Psoas muscle (tissue), 8 donors: ENCODE results near the gene ITPR1. TPM values are rescaled to one million over a fixed set of nuclear protein-coding genes. Genes with fewer than 3 reads are reported as not detected.

Experiments used
- ATAC-seq, 4 donors: fragments of 200-7000 bp; cut with Tn5 transposase; one replicate each; pipeline ENCODE4 v1.9.1; 2020; ENCODE audit warnings: moderate library complexity in 3 of 4, mild to moderate bottlenecking in 2 of 4
- DNase-seq, 2 donors: peaks; one replicate each; pipeline ENCODE4 v3.0.0-alpha.2; 2020
- H3K27ac ChIP-seq: fragments of 200-600 bp; one replicate; pipeline ENCODE4 v1.8.0; 2022
- H3K27me3 ChIP-seq, 3 donors: fragments of 200-600 bp in 1 of 3; one replicate each; pipeline versions ENCODE4 v1.6.1 to v1.8.0; 2013 to 2022; ENCODE audit warnings: low read length in 2 of 3, mild to moderate bottlenecking in 2 of 3, moderate library complexity in 1 of 3; ENCODE audit not compliant: insufficient read depth in 3 of 3
- H3K36me3 ChIP-seq, 2 donors: fragments of 200-600 bp in 1 of 2; one replicate each; pipeline versions ENCODE4 v1.6.1 to v1.8.0; 2013 to 2022; ENCODE audit warnings: low read depth in 1 of 2, mild to moderate bottlenecking in 1 of 2, moderate library complexity in 1 of 2; ENCODE audit not compliant: insufficient read depth in 1 of 2
- H3K4me1 ChIP-seq: fragments of 200-600 bp; one replicate; pipeline ENCODE4 v1.8.0; 2022
- H3K4me3 ChIP-seq: fragments of 200-600 bp; one replicate; pipeline ENCODE4 v1.8.0; 2022; ENCODE audit warnings: mild to moderate bottlenecking
- H3K9me3 ChIP-seq: fragments of 200-600 bp; one replicate; pipeline ENCODE4 v1.8.0; 2022
- WGBS, 3 donors: extraction: QIAGEN DNeasy Blood & Tissue Kit; methylation state at CpG; one replicate each; pipeline versions ENCODE4 v1.1.6 to v1.1.7; 2013; 5-methylcytosine and 5-hydroxymethylcytosine counted together
- intact Hi-C, 2 donors: fragments of 100-400 bp; cut with DNase I; formaldehyde crosslinking; loops; one replicate each; pipeline versions ENCODE4 v1.11.0 to v1.14.2; 2022
- polyA plus RNA-seq, 3 donors: library from polyadenylated mRNA; stranded (reverse); fragments of 200-250 nt; gene quantifications; one replicate each; pipeline ENCODE4 v1.2.3, GENCODE V29; 2013
- total RNA-seq, 4 donors: library from RNA; stranded (reverse); fragmentation: NEBNext Ultra II Directional in 2 of 4; extraction: Animal tissue kit (Norgen Biotek cat#: 25700) in 2 of 4; gene quantifications; one replicate each; pipeline versions ENCODE4 v1.2.1 to v1.2.4, GENCODE V29; 2021 to 2023
- TF ChIP-seq, protein P1 (sequence below): fragments of 200-600 bp; IDR thresholded peaks from one replicate; pipeline ENCODE4 v1.8.0; 2022; ENCODE audit warnings: antibody characterized with exemption
- donor health status: healthy with polysubstance abuse.
- donor health status: DM: no; HTN: no; CAD: no; lungs with moderate emphysema.
- donor health status: Bipolar disorder and iron deficiency.
- donor health status: healthy.
- donor health status: DM: yes; HTN: yes; CAD: no.
- donor health status: DM: no; HTN: no; CAD: no.
- donor health status: DM: no; HTN: no; CAD: no.
- donor health status: DM: yes; HTN: yes; CAD: no.

ITPR1 gene
- total and polyA plus RNA-seq, 7 donors: 4.4 to 9.2 (median 8.8) TPM

DNA sequence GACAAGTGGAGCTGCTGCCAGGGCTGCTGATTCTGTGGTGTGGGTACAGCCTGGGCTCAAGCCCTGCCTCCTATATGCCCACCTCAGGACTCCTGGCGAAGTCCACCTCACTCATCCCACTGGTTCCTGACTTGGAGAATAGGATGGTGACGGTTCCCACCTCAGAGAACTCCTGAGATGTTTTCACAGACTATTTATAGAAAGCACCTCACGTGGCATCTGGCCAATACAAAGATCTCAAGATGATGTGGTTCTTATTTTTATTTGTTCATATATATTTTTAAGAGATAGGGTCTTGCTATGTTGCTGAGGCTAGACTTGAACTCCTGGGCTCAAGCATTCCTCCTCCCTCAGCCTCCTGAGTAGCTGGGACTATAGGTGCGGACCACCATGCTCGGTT, 249.2 kb downstream of the ITPR1 start:
- Histone ChIP-seq H3K36me3 (no peaks in the 10 kb centered on the region), H3K27me3 (no peaks in the 10 kb centered on the region), H3K9me3 (no peaks in the 10 kb centered on the region), H3K4me3 (no peak overlapping the region), H3K27ac (peak overlapping the region; percentile 81), H3K4me1 (peaks cover 12% of the 10 kb centered on the region)
- DNase-seq (no peak), ATAC-seq (no peak)
- intact Hi-C loops: no loop called here
- WGBS, 3 donors: 91 to 95% (median 91%) methylated on average over 5 of the region's 5 CpGs
- TF ChIP-seq, protein P1, sequence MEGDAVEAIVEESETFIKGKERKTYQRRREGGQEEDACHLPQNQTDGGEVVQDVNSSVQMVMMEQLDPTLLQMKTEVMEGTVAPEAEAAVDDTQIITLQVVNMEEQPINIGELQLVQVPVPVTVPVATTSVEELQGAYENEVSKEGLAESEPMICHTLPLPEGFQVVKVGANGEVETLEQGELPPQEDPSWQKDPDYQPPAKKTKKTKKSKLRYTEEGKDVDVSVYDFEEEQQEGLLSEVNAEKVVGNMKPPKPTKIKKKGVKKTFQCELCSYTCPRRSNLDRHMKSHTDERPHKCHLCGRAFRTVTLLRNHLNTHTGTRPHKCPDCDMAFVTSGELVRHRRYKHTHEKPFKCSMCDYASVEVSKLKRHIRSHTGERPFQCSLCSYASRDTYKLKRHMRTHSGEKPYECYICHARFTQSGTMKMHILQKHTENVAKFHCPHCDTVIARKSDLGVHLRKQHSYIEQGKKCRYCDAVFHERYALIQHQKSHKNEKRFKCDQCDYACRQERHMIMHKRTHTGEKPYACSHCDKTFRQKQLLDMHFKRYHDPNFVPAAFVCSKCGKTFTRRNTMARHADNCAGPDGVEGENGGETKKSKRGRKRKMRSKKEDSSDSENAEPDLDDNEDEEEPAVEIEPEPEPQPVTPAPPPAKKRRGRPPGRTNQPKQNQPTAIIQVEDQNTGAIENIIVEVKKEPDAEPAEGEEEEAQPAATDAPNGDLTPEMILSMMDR: no peak

DNA sequence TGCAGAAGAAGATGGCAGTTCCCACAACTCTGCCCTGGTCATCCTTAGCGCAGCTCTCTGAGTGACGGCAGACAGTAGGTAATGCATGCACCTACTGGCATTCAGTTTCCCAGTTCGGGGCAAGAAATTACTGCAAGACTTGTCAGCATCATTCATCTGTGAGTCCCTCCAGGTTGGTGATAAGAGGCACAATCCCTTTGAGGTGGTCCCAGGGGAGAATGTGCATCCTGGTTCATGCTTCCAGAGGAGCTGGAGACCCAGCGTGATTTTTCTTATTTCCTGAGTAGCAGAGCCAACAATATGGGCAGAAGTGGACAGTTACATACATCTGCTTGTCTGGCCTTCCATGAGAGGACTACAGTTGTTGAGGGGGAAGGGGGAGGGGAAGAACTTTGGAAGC, 250.2 kb downstream of the ITPR1 start:
- Histone ChIP-seq H3K4me1 (peaks cover 18% of the 10 kb centered on the region), H3K4me3 (no peak overlapping the region), H3K27me3 (no peaks in the 10 kb centered on the region), H3K27ac (no peak overlapping the region), H3K36me3 (no peaks in the 10 kb centered on the region), H3K9me3 (no peaks in the 10 kb centered on the region)
- ATAC-seq (no peak), DNase-seq (no peak)
- 87 to 93% (median 92%) methylated on average over 4 of the region's 4 CpGs for WGBS, 3 donors
- TF ChIP-seq, protein P1: no peak
- intact Hi-C loops: no loop called here

DNA sequence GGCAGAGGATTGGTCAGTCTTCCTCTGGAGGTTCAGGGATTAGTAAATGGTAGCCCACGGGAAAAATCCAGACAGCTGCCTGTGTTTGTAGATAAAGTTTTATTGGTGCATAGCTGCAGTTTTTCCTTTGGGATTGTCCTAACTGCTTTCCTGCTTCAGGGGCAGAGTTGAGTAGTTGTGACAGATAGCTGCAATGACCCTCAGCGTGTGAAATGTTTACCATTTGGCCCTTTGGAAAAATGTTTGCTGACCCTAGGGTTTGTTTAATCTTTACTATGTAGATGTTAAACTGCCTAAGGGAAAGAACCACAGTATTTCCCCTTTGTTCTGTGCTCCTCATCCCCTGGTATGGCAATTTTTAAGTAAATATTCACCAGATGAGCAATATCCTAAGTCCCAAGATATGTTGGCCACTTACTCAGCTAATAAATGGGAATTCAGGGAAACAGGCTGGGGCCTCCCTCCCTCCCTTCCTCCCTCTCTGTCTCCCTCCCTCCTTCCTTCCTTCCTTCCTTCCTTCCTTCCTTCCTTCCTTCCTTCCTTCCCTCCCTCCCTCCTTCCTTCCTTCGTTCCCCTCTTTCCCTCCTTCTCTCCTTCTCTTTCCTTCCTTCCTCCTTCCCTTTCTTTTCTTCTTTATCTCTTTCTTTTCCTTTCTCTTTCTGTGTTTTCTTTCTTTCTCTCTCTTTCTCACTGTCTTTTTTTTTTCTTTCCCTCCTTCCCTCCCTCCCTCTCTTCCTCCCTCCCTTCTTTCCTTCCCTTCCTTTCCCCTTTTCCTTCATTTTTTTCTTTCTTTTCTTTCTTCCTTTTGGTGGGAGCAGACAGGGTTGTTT, 251.5 kb downstream of the ITPR1 start:
- Histone ChIP-seq H3K9me3 (no peaks in the 10 kb centered on the region), H3K36me3 (no peaks in the 10 kb centered on the region), H3K4me3 (no peak overlapping the region), H3K27ac (no peak overlapping the region), H3K27me3 (no peaks in the 10 kb centered on the region), H3K4me1 (peaks cover 19% of the 10 kb centered on the region)
- TF ChIP-seq, protein P1: no peak
- intact Hi-C loops: loop anchor here in 1 of 2 donors (5.0 kb wide), 1 partner anchor 83 kb away; no protein-coding TSS in a partner anchor
- WGBS, 3 donors: 73 to 82% (median 76%) methylated on average over 3 of the region's 3 CpGs
- no peak for DNase-seq
- no peak for ATAC-seq

DNA sequence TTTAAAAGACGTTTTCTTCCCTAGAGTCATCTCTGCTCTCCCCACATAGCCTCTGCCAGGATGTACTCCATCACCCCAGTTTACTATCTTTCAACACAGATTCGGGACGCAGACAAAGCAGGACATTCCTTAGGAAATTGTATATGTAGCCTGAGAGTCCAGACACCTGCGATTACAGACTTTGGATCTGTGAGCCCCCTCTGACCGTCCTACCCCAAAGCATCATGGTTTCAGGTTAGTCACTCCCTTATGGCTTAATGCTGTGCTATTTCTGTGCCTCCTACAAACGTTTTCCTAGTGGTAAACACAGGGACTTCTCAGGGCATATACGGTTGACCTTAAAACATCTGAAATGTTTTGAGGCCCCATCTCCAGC, 252.1 kb downstream of the ITPR1 start:
- intact Hi-C loops: loop anchor here in 1 of 2 donors (5.0 kb wide), 1 partner anchor 82 kb away; no protein-coding TSS in a partner anchor
- Histone ChIP-seq H3K4me1 (peaks cover 25% of the 10 kb centered on the region), H3K27me3 (no peaks in the 10 kb centered on the region), H3K36me3 (no peaks in the 10 kb centered on the region), H3K9me3 (no peaks in the 10 kb centered on the region), H3K4me3 (no peak overlapping the region), H3K27ac (no peak overlapping the region)
- WGBS, 3 donors: 71 to 77% (median 71%) methylated on average over 7 of the region's 7 CpGs
- DNase-seq (no peak), ATAC-seq (no peak)
- TF ChIP-seq, protein P1: no peak
